ENCODE results near the gene SLC66A1. TPM values are rescaled to one million over a fixed set of nuclear protein-coding genes. Genes with fewer than 3 reads are reported as not detected.

The SLC66A1 gene
- polyA plus RNA-seq, 3 donors: 9.4 to 11.8 (median 11.5) TPM

GRCh38 chr1:19341201-19342061 lies 29.3 kb downstream of the SLC66A1 start:
- DNase-seq (ENCODE audit: low read depth in 3 of 3, low spot score in 2 of 3): peak in 2 of 3 donors; percentile 32 to 33

GRCh38 chr1:19342062-19342750 lies 30.1 kb downstream of the SLC66A1 start:
- no peak for DNase-seq (ENCODE audit: low read depth in 3 of 3, low spot score in 2 of 3)

- no peak for DNase-seq (ENCODE audit: low read depth in 3 of 3, low spot score in 2 of 3)
Measured at GRCh38 chr1:19342894-19343616, 30.9 kb downstream of the SLC66A1 start.

GRCh38 chr1:19343617-19344350 lies 31.7 kb downstream of the SLC66A1 start:
- no peak for DNase-seq (ENCODE audit: low read depth in 3 of 3, low spot score in 2 of 3)

- no peak for DNase-seq (ENCODE audit: low read depth in 3 of 3, low spot score in 2 of 3)
Measured at GRCh38 chr1:19344372-19344810, 32.3 kb downstream of the SLC66A1 start.

- DNase-seq (ENCODE audit: low read depth in 3 of 3, low spot score in 2 of 3): no peak
Measured at GRCh38 chr1:19344831-19345230, 32.7 kb downstream of the SLC66A1 start.

GRCh38 chr1:19345391-19345790 lies 33.3 kb downstream of the SLC66A1 start:
- DNase-seq (ENCODE audit: low read depth in 3 of 3, low spot score in 2 of 3): no peak

GRCh38 chr1:19346026-19346425 lies 33.9 kb downstream of the SLC66A1 start:
- no peak for DNase-seq (ENCODE audit: low read depth in 3 of 3, low spot score in 2 of 3)

GRCh38 chr1:19347533-19348172 lies 35.5 kb downstream of the SLC66A1 start:
- DNase-seq (ENCODE audit: low read depth in 3 of 3, low spot score in 2 of 3): no peak

GRCh38 chr1:19348441-19349198 lies 36.5 kb downstream of the SLC66A1 start:
- no peak for DNase-seq (ENCODE audit: low read depth in 3 of 3, low spot score in 2 of 3)

GRCh38 chr1:19349999-19350398 lies 37.9 kb downstream of the SLC66A1 start:
- no peak for DNase-seq (ENCODE audit: low read depth in 3 of 3, low spot score in 2 of 3)

- no peak for DNase-seq (ENCODE audit: low read depth in 3 of 3, low spot score in 2 of 3)
Measured at GRCh38 chr1:19350566-19350965, 38.4 kb downstream of the SLC66A1 start.

GRCh38 chr1:19351873-19352272 lies 39.7 kb downstream of the SLC66A1 start:
- DNase-seq (ENCODE audit: low read depth in 3 of 3, low spot score in 2 of 3): no peak

- DNase-seq (ENCODE audit: low read depth in 3 of 3, low spot score in 2 of 3): no peak
Measured at GRCh38 chr1:19352839-19353238, 40.7 kb downstream of the SLC66A1 start.

GRCh38 chr1:19353596-19353995 lies 41.5 kb downstream of the SLC66A1 start:
- DNase-seq (ENCODE audit: low read depth in 3 of 3, low spot score in 2 of 3): no peak

GRCh38 chr1:19354531-19354981 lies 42.4 kb downstream of the SLC66A1 start:
- DNase-seq (ENCODE audit: low read depth in 3 of 3, low spot score in 2 of 3): no peak

GRCh38 chr1:19356266-19356665 lies 44.1 kb downstream of the SLC66A1 start:
- no peak for DNase-seq (ENCODE audit: low read depth in 3 of 3, low spot score in 2 of 3)

- DNase-seq (ENCODE audit: low read depth in 3 of 3, low spot score in 2 of 3): no peak
Measured at GRCh38 chr1:19357299-19357986, 45.3 kb downstream of the SLC66A1 start.

- no peak for DNase-seq (ENCODE audit: low read depth in 3 of 3, low spot score in 2 of 3)
Measured at GRCh38 chr1:19358710-19359109, 46.6 kb downstream of the SLC66A1 start.
